Liver (tissue), 3 donors: ENCODE data around the gene ADAD1.

Source experiments
- EGR1 ChIP-seq, 2 donors: IDR thresholded peaks; 2 replicates each; pipeline ENCODE4 v1.6.1; 2016 to 2018; ENCODE audit warnings: antibody characterized with exemption in 2 of 2, low read depth in 2 of 2
- FOXA1 ChIP-seq: IDR thresholded peaks from 2 replicates; pipeline ENCODE4 v1.6.1; 2016; ENCODE audit warnings: antibody characterized with exemption
- GABPA ChIP-seq, 2 donors: IDR thresholded peaks in 1 of 2; conservative IDR thresholded peaks in 1 of 2; 2 replicates each; pipeline ENCODE4 v1.6.1; 2016; ENCODE audit warnings: antibody characterized with exemption in 2 of 2, mild to moderate bottlenecking in 1 of 2, moderate library complexity in 1 of 2
- HNF4G ChIP-seq: IDR thresholded peaks from 2 replicates; pipeline ENCODE4 v1.6.1; 2016; ENCODE audit warnings: antibody characterized with exemption
- NR2F2 ChIP-seq: IDR thresholded peaks from 2 replicates; pipeline ENCODE4 v1.6.1; 2016; ENCODE audit warnings: antibody characterized with exemption
- RAD21 ChIP-seq, 2 donors: IDR thresholded peaks; 2 replicates each; pipeline ENCODE4 v1.6.1; 2016; ENCODE audit warnings: antibody characterized with exemption in 2 of 2, mild to moderate bottlenecking in 2 of 2
- RXRA ChIP-seq, 2 donors: IDR thresholded peaks; 2 replicates each; pipeline ENCODE4 v1.6.1; 2017 to 2018; ENCODE audit warnings: antibody characterized with exemption in 2 of 2, mild to moderate bottlenecking in 1 of 2
- SP1 ChIP-seq: IDR thresholded peaks from 2 replicates; pipeline ENCODE4 v1.6.1; 2018; ENCODE audit warnings: antibody characterized with exemption, mild to moderate bottlenecking
- TAF1 ChIP-seq: conservative IDR thresholded peaks from 2 replicates; pipeline ENCODE4 v1.6.1; 2016; ENCODE audit warnings: antibody characterized with exemption, mild to moderate bottlenecking
- YY1 ChIP-seq: IDR thresholded peaks from 2 replicates; pipeline ENCODE4 v1.6.1; 2016; ENCODE audit warnings: antibody characterized with exemption, mild to moderate bottlenecking
- TF ChIP-seq, protein P1 (sequence below): fragments of 150-350 bp; IDR thresholded peaks from 2 replicates; pipeline ENCODE4 v1.5.1; 2017; ENCODE audit warnings: improper control_type of control experiment, low read depth, low read length; ENCODE audit not compliant: missing input control
- TF ChIP-seq, protein P2 (sequence below): IDR thresholded peaks from 2 replicates; pipeline ENCODE4 v1.6.1; 2016; ENCODE audit warnings: antibody characterized with exemption
- TF ChIP-seq, protein P3 (sequence below): IDR thresholded peaks from 2 replicates; pipeline ENCODE4 v1.6.1; 2016; ENCODE audit warnings: antibody characterized with exemption, mild to moderate bottlenecking
- TF ChIP-seq, protein P4 (sequence below): IDR thresholded peaks from 2 replicates; pipeline ENCODE4 v1.6.1; 2016; ENCODE audit warnings: antibody characterized with exemption
- donor health status: healthy.
- donor health status: healthy.

DNA sequence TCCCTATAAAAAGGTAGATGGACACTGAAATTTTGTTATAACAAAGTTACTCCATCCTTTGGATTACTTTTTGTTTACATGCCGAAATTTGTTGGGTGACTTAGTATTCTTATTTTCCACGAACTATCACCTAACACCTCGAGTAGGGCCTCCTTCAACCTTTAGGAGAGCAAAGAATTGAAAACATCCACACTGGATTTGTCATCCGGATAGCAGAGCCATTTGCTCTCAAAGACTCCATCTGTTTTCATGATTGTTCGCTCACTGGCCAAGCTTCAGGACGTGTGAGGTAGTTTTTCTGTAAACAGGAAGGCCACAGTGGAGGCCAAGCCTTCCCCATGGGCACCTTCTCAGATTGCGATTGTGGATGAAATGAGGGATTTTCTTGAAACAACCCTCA, at the start of gene ADAD1:
- TF ChIP-seq, protein P1, sequence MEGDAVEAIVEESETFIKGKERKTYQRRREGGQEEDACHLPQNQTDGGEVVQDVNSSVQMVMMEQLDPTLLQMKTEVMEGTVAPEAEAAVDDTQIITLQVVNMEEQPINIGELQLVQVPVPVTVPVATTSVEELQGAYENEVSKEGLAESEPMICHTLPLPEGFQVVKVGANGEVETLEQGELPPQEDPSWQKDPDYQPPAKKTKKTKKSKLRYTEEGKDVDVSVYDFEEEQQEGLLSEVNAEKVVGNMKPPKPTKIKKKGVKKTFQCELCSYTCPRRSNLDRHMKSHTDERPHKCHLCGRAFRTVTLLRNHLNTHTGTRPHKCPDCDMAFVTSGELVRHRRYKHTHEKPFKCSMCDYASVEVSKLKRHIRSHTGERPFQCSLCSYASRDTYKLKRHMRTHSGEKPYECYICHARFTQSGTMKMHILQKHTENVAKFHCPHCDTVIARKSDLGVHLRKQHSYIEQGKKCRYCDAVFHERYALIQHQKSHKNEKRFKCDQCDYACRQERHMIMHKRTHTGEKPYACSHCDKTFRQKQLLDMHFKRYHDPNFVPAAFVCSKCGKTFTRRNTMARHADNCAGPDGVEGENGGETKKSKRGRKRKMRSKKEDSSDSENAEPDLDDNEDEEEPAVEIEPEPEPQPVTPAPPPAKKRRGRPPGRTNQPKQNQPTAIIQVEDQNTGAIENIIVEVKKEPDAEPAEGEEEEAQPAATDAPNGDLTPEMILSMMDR: no peak
- TF ChIP-seq, protein P2, sequence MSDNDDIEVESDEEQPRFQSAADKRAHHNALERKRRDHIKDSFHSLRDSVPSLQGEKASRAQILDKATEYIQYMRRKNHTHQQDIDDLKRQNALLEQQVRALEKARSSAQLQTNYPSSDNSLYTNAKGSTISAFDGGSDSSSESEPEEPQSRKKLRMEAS: no peak
- TF ChIP-seq TAF1: no peak
- TF ChIP-seq, protein P3, sequence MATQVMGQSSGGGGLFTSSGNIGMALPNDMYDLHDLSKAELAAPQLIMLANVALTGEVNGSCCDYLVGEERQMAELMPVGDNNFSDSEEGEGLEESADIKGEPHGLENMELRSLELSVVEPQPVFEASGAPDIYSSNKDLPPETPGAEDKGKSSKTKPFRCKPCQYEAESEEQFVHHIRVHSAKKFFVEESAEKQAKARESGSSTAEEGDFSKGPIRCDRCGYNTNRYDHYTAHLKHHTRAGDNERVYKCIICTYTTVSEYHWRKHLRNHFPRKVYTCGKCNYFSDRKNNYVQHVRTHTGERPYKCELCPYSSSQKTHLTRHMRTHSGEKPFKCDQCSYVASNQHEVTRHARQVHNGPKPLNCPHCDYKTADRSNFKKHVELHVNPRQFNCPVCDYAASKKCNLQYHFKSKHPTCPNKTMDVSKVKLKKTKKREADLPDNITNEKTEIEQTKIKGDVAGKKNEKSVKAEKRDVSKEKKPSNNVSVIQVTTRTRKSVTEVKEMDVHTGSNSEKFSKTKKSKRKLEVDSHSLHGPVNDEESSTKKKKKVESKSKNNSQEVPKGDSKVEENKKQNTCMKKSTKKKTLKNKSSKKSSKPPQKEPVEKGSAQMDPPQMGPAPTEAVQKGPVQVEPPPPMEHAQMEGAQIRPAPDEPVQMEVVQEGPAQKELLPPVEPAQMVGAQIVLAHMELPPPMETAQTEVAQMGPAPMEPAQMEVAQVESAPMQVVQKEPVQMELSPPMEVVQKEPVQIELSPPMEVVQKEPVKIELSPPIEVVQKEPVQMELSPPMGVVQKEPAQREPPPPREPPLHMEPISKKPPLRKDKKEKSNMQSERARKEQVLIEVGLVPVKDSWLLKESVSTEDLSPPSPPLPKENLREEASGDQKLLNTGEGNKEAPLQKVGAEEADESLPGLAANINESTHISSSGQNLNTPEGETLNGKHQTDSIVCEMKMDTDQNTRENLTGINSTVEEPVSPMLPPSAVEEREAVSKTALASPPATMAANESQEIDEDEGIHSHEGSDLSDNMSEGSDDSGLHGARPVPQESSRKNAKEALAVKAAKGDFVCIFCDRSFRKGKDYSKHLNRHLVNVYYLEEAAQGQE: no peak
- TF ChIP-seq GABPA (IDR thresholded peaks at IDR 0.05 in 1 of 2, conservative IDR thresholded peaks at IDR 0.05 in 1 of 2): no peak
- no peak for TF ChIP-seq NR2F2
- TF ChIP-seq EGR1 (IDR thresholded peaks at IDR 0.05; ENCODE audit: low read depth in 2 of 2): no peak
- no peak for TF ChIP-seq RAD21 (IDR thresholded peaks at IDR 0.05)
- no peak for TF ChIP-seq RXRA (IDR thresholded peaks at IDR 0.05)
- no peak for TF ChIP-seq FOXA1
- no peak for TF ChIP-seq YY1
- TF ChIP-seq, protein P4, sequence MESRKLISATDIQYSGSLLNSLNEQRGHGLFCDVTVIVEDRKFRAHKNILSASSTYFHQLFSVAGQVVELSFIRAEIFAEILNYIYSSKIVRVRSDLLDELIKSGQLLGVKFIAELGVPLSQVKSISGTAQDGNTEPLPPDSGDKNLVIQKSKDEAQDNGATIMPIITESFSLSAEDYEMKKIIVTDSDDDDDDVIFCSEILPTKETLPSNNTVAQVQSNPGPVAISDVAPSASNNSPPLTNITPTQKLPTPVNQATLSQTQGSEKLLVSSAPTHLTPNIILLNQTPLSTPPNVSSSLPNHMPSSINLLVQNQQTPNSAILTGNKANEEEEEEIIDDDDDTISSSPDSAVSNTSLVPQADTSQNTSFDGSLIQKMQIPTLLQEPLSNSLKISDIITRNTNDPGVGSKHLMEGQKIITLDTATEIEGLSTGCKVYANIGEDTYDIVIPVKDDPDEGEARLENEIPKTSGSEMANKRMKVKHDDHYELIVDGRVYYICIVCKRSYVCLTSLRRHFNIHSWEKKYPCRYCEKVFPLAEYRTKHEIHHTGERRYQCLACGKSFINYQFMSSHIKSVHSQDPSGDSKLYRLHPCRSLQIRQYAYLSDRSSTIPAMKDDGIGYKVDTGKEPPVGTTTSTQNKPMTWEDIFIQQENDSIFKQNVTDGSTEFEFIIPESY: no peak
- TF ChIP-seq HNF4G: no peak
- no peak for TF ChIP-seq SP1
